Epithelial cell of esophagus (primary cell): Measurements from ENCODE around the gene NOL11.

ENCODE experiments used
- DNase-seq: peaks from one replicate; pipeline ENCODE4 v3.0.0; 2010; ENCODE audit warnings: low read depth
- H3K4me3 ChIP-seq: 2 replicates; pipeline ENCODE4 v1.5.1; 2011; ENCODE audit warnings: mild to moderate bottlenecking, low read length, control low read depth
- CTCF ChIP-seq: IDR thresholded peaks from 2 replicates; pipeline ENCODE4 v1.5.1; 2011; ENCODE audit warnings: low read depth, mild to moderate bottlenecking, low read length, control low read depth, inconsistent platforms; ENCODE audit not compliant: insufficient read depth; ENCODE audit errors: missing control alignments

NOL11 gene

GRCh38 chr17:67717624-67718324 is at the start of gene NOL11:
Gene NOL11 (plus strand): TSS chr17:67717936. CDS start chr17:67717948, 12 bp downstream.
- peak; percentile 99 for DNase-seq
- H3K4me3 ChIP-seq: peak within 1 kb of the TSS; percentile 100
- TF ChIP-seq CTCF: peak; percentile 85

- no peak overlapping the region for H3K4me3 ChIP-seq
- TF ChIP-seq CTCF: no peak
- no peak for DNase-seq
Observed at GRCh38 chr17:67671493-67671892, 46.2 kb upstream of the NOL11 start.

- no peak for TF ChIP-seq CTCF
- H3K4me3 ChIP-seq: no peak overlapping the region
- DNase-seq: peak; percentile 34
Observed at GRCh38 chr17:67672592-67673335, 45.0 kb upstream of the NOL11 start.

DNA sequence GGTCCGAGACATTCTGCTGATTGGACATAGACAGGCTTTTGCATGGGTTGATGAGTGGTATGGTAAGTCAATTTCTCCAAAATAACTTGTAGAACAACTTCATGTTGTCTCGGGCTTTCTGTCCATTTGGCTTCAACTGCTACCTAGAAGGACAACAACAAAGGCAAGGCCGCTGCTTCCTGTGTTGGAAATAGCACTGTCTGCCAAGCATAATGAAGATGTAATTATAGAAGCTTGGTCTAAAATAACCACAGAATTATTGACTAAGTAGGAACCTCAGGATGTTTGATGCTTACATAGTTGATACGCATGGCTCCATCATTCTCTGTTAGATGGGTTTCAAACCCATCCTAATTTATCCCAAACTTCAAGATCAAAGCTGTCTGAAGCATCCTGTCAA is 42.3 kb upstream of the NOL11 start:
- H3K4me3 ChIP-seq: no peak overlapping the region
- no peak for TF ChIP-seq CTCF
- no peak for DNase-seq

- no peak for TF ChIP-seq CTCF
- no peak overlapping the region for H3K4me3 ChIP-seq
- no peak for DNase-seq
Observed at GRCh38 chr17:67676305-67676704, 41.4 kb upstream of the NOL11 start.

DNA sequence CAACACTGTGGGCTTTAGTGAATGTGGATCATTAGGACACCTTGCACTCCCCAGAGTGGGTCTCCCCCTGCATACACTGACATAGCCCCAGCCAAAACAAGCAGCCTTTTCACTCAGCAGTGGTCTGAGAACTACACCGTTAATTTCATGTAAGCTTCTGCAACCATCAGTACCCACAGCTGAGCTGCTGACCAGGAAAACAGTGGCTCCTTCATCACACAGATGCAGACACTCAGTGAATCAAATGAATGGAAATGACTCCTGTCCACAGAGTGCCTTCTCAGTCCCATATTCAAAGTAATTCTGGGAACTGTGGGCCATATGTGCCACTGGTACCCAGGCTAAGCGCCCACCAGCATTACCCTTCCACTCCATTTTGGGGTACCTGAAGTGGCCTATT is 39.3 kb upstream of the NOL11 start:
- DNase-seq: no peak
- H3K4me3 ChIP-seq: no peak overlapping the region
- TF ChIP-seq CTCF: no peak

GRCh38 chr17:67679225-67679624 is 38.5 kb upstream of the NOL11 start:
- TF ChIP-seq CTCF: no peak
- no peak overlapping the region for H3K4me3 ChIP-seq
- DNase-seq: no peak
